T-helper 2 cell (primary cell): Measurements from ENCODE around the gene FOXN1.
"Not testable (repeated sequence)": the region's sequence is repeated elsewhere in the genome, so short reads cannot be mapped to it uniquely, and the experiment has no call there.

ENCODE experiments used
- DNase-seq, 5 experiments: peaks; one replicate each; pipeline versions ENCODE4 v3.0.0 to v3.0.0-alpha.2; 2012 to 2022
- total RNA-seq, 2 donors: gene quantifications; one replicate each; lab custom pipeline; 2026; lab: John Stamatoyannopoulos, UW

FOXN1 gene
- total RNA-seq = 0 reads per million in 2 donors

- DNase-seq = no peak
Measured at GRCh38 chr17:28505986-28506665, at the start of gene FOXN1. Gene FOXN1, plus strand, starts transcription at chr17:28506348. Its CDS starts 17,622 bp downstream, at chr17:28523970.

- DNase-seq = no peak
Measured at GRCh38 chr17:28457890-28458289, 48.3 kb upstream of the FOXN1 start.

- DNase-seq = not testable (repeated sequence)
Measured at GRCh38 chr17:28458881-28459280, 47.3 kb upstream of the FOXN1 start.

GRCh38 chr17:28460901-28461300, 45.2 kb upstream of the FOXN1 start:
- DNase-seq = no peak

- no peak for DNase-seq
Measured at GRCh38 chr17:28466001-28466400, 40.1 kb upstream of the FOXN1 start.

- no peak for DNase-seq
Measured at GRCh38 chr17:28466521-28467048, 39.6 kb upstream of the FOXN1 start.

- DNase-seq = no peak
Measured at GRCh38 chr17:28467456-28468025, 38.6 kb upstream of the FOXN1 start.

GRCh38 chr17:28468033-28468735, 38.0 kb upstream of the FOXN1 start:
- not testable (repeated sequence) for DNase-seq

GRCh38 chr17:28468781-28469180, 37.4 kb upstream of the FOXN1 start:
- peak in 1 of 5 experiments; percentile 76 for DNase-seq

- no peak for DNase-seq
Measured at GRCh38 chr17:28469376-28469775, 36.8 kb upstream of the FOXN1 start.

GRCh38 chr17:28470266-28470913, 35.8 kb upstream of the FOXN1 start:
- DNase-seq = no peak

- DNase-seq = no peak
Measured at GRCh38 chr17:28470914-28471366, 35.2 kb upstream of the FOXN1 start.

- no peak for DNase-seq
Measured at GRCh38 chr17:28471531-28472342, 34.4 kb upstream of the FOXN1 start.

GRCh38 chr17:28472871-28473497, 33.2 kb upstream of the FOXN1 start:
- no peak for DNase-seq

- DNase-seq = no peak
Measured at GRCh38 chr17:28473542-28473941, 32.6 kb upstream of the FOXN1 start, which contains the start of gene SLC13A2. Gene SLC13A2, plus strand, starts transcription at chr17:28473644. Its CDS starts 69 bp downstream, at chr17:28473713.

GRCh38 chr17:28474111-28474531, 32.0 kb upstream of the FOXN1 start:
- no peak for DNase-seq

GRCh38 chr17:28475151-28475900, 30.8 kb upstream of the FOXN1 start:
- peak in 1 of 5 experiments; percentile 31 for DNase-seq

- DNase-seq = no peak
Measured at GRCh38 chr17:28476076-28476865, 29.9 kb upstream of the FOXN1 start.

GRCh38 chr17:28477928-28478327, 28.2 kb upstream of the FOXN1 start:
- DNase-seq = no peak
